Measurements from ENCODE around the gene IRGC. TPM values are rescaled to one million over a fixed set of nuclear protein-coding genes. Genes with fewer than 3 reads are reported as not detected.

Gene IRGC
- total RNA-seq, 4 donors from 2014 or later = not detected

- WGBS = 80% methylated on average over 13 of the region's 13 CpGs
Measured at GRCh38 chr19:43707158-43707712, 8.6 kb upstream of the IRGC start.

DNA sequence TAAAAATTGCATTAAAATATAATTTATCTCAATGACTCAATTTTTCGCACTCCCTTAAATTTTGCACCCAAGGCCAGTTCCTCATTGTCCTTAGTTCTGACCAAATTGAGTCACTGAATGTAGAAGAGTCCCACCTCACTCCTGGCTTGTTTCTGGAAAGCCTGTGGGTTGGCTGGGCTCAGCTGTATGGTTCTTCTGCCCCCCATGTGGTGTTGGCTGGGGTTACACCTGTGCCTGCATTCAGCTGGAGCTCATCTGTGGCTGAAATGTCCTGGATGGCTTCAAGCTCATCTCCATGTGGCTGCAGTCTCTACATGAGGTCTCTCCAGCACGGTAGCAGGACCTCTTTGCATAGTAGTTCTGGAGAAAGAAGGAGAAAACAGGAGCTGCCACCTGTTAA lies 7.2 kb upstream of the IRGC start:
- TF ChIP-seq, protein P1, sequence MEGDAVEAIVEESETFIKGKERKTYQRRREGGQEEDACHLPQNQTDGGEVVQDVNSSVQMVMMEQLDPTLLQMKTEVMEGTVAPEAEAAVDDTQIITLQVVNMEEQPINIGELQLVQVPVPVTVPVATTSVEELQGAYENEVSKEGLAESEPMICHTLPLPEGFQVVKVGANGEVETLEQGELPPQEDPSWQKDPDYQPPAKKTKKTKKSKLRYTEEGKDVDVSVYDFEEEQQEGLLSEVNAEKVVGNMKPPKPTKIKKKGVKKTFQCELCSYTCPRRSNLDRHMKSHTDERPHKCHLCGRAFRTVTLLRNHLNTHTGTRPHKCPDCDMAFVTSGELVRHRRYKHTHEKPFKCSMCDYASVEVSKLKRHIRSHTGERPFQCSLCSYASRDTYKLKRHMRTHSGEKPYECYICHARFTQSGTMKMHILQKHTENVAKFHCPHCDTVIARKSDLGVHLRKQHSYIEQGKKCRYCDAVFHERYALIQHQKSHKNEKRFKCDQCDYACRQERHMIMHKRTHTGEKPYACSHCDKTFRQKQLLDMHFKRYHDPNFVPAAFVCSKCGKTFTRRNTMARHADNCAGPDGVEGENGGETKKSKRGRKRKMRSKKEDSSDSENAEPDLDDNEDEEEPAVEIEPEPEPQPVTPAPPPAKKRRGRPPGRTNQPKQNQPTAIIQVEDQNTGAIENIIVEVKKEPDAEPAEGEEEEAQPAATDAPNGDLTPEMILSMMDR (IDR thresholded peaks at IDR 0.05) = no peak
- TF ChIP-seq POLR2AphosphoS5 (IDR thresholded peaks at IDR 0.05) (no peak), EP300 (IDR thresholded peaks at IDR 0.05) (no peak), POLR2A (IDR thresholded peaks at IDR 0.05; ENCODE audit: low read depth) (no peak)

More at GRCh38 chr19:43707158-43707712, 8.6 kb upstream of the IRGC start:
- H3K4me1 ChIP-seq = no peaks in the 10 kb centered on the region
- no peak overlapping the region for H3K4me3 ChIP-seq
- peaks cover 0 to 7% (median 0%) of the 10 kb centered on the region in 4 donors for H3K27me3 ChIP-seq
- DNase-seq (ENCODE audit: extremely low spot score) = no peak
- no peak overlapping the region for H3K27ac ChIP-seq (replicated peaks in 1 of 4)
- intact Hi-C loops (cut with DNase I) = no loop called here
- TF ChIP-seq POLR2AphosphoS5 (IDR thresholded peaks at IDR 0.05) (no peak), POLR2A (IDR thresholded peaks at IDR 0.05; ENCODE audit: low read depth) (no peak), EP300 (IDR thresholded peaks at IDR 0.05) (no peak)
- TF ChIP-seq, protein P1 (IDR thresholded peaks at IDR 0.05) = no peak
- peaks cover 0 to 12% (median 7%) of the 10 kb centered on the region in 4 donors for H3K9me3 ChIP-seq
- no peaks in the 10 kb centered on the region for H3K36me3 ChIP-seq

GRCh38 chr19:43711751-43712355 lies 4.0 kb upstream of the IRGC start:
- intact Hi-C loops (cut with DNase I) = no loop called here
- no peak overlapping the region for H3K4me3 ChIP-seq
- DNase-seq (ENCODE audit: extremely low spot score) = no peak
- H3K36me3 ChIP-seq = no peaks in the 10 kb centered on the region
- no peak overlapping the region for H3K27ac ChIP-seq (replicated peaks in 1 of 4)
- 81% methylated on average over 12 of the region's 12 CpGs for WGBS
- peaks cover 0 to 21% (median 0%) of the 10 kb centered on the region in 4 donors for H3K27me3 ChIP-seq
- H3K9me3 ChIP-seq = peaks cover 0 to 12% (median 7%) of the 10 kb centered on the region in 4 donors
- TF ChIP-seq EP300 (IDR thresholded peaks at IDR 0.05) = no peak
- no peak for TF ChIP-seq POLR2A (IDR thresholded peaks at IDR 0.05; ENCODE audit: low read depth)
- no peak for TF ChIP-seq POLR2AphosphoS5 (IDR thresholded peaks at IDR 0.05)
- TF ChIP-seq, protein P1 (IDR thresholded peaks at IDR 0.05) = no peak
- H3K4me1 ChIP-seq = no peaks in the 10 kb centered on the region

More for the DNA sequence above, 7.2 kb upstream of the IRGC start:
- intact Hi-C loops (cut with DNase I) = no loop called here
- Histone ChIP-seq H3K9me3 (peaks cover 0 to 12% (median 7%) of the 10 kb centered on the region in 4 donors), H3K36me3 (no peaks in the 10 kb centered on the region), H3K4me1 (no peaks in the 10 kb centered on the region), H3K27ac (replicated peaks in 1 of 4) (no peak overlapping the region), H3K27me3 (peaks cover 0 to 12% (median 0%) of the 10 kb centered on the region in 4 donors), H3K4me3 (no peak overlapping the region)
- DNase-seq (ENCODE audit: extremely low spot score) = no peak
- WGBS = 82% methylated on average over 2 of the region's 2 CpGs

DNA sequence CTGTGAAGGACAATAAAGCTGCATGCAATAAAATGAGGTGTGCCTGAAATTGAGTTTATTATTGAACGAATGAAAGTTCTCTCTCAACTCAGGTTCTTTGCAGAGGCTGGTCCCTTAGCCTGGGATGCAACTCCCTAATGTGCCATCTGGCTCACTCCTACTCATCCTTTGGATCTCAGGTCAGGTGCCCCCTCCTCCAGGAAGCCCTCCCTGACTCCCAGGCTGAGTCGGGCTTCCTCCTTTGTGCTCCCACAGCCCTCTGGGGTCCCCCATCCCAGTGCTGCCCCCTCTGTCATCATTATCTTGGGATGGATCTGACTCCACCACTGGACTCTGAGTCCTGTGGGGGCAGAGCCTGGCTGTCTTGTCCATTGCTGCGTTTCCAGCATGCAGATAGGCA lies 2.7 kb upstream of the IRGC start:
- WGBS = 85% methylated on average over 3 of the region's 3 CpGs

More for the DNA sequence above, 2.7 kb upstream of the IRGC start:
- intact Hi-C loops (cut with DNase I) = no loop called here
- H3K4me1 ChIP-seq = no peaks in the 10 kb centered on the region
- TF ChIP-seq EP300 (IDR thresholded peaks at IDR 0.05) (no peak), POLR2AphosphoS5 (IDR thresholded peaks at IDR 0.05) (no peak), POLR2A (IDR thresholded peaks at IDR 0.05; ENCODE audit: low read depth) (no peak)
- TF ChIP-seq, protein P1 (IDR thresholded peaks at IDR 0.05) = no peak
- H3K4me3 ChIP-seq = no peak overlapping the region
- DNase-seq (ENCODE audit: extremely low spot score) = no peak
- H3K27ac ChIP-seq (replicated peaks in 1 of 4) = no peak overlapping the region
- no peaks in the 10 kb centered on the region for H3K36me3 ChIP-seq
- peaks cover 0 to 32% (median 0%) of the 10 kb centered on the region in 4 donors for H3K27me3 ChIP-seq
- H3K9me3 ChIP-seq = peaks cover 0 to 10% (median 7%) of the 10 kb centered on the region in 4 donors

All from esophagus muscularis mucosa (tissue), 4 donors.